Naive B cell (primary cell): ENCODE measurements around the gene MMS19. TPM values are rescaled to one million over a fixed set of nuclear protein-coding genes. Genes with fewer than 3 reads are reported as not detected.
A peak's percentile ranks its signal among the peaks of the same experiment; 100 is the strongest.
"Not testable (repeated sequence)": the region's sequence is repeated elsewhere in the genome, so short reads cannot be mapped to it uniquely, and the experiment has no call there.

ENCODE experiments used
- ATAC-seq, 2 donors: fragments of 150-1000 bp; cut with Tn5 transposase; 2 replicates each; pipeline ENCODE4 v1.10.0; 2021; ENCODE audit warnings: low read depth in 2 of 2, mild to moderate bottlenecking in 2 of 2, moderate library complexity in 2 of 2
- DNase-seq: peaks from one replicate; pipeline ENCODE4 v3.0.0; 2022
- H3K27ac Mint-ChIP-seq, 6 donors: one replicate each; pipeline ENCODE4 v1.8.0; 2020 to 2022; ENCODE audit warnings: mild to moderate bottlenecking in 6 of 6, mixed read lengths in 6 of 6, moderate library complexity in 5 of 6, inconsistent platforms in 2 of 6
- H3K27me3 Mint-ChIP-seq, 3 donors: one replicate each; pipeline ENCODE4 v1.8.0; 2021 to 2022; ENCODE audit warnings: mixed read lengths in 3 of 3, mild to moderate bottlenecking in 1 of 3
- H3K36me3 Mint-ChIP-seq, 2 donors: one replicate each; pipeline ENCODE4 v1.8.0; 2020 to 2022; ENCODE audit warnings: mixed read lengths in 2 of 2, inconsistent platforms in 1 of 2, mild to moderate bottlenecking in 1 of 2
- H3K4me1 Mint-ChIP-seq, 3 donors: one replicate each; pipeline ENCODE4 v1.8.0; 2020 to 2022; ENCODE audit warnings: mixed read lengths in 3 of 3, inconsistent platforms in 1 of 3, mild to moderate bottlenecking in 1 of 3, moderate library complexity in 1 of 3
- H3K4me3 Mint-ChIP-seq, 8 donors: one replicate each; pipeline ENCODE4 v1.8.0; 2020 to 2022; ENCODE audit warnings: mild to moderate bottlenecking in 8 of 8, mixed read lengths in 8 of 8, moderate library complexity in 8 of 8, inconsistent platforms in 2 of 8
- H3K9me3 Mint-ChIP-seq, 7 donors: one replicate each; pipeline ENCODE4 v1.8.0; 2020 to 2022; ENCODE audit warnings: mixed read lengths in 7 of 7, mild to moderate bottlenecking in 5 of 7, inconsistent platforms in 2 of 7, moderate library complexity in 1 of 7
- polyA plus RNA-seq, 6 donors: library from polyadenylated mRNA; unstranded; fragments of 300-500 nt; fragmentation: Illumina TruSeq; gene quantifications; one replicate each; pipeline ENCODE4 v1.2.3, GENCODE V29; 2021; ENCODE audit warnings: low read depth in 6 of 6

MMS19 gene
- polyA plus RNA-seq, 6 donors from 2014 or later: 22.5 to 44.3 (median 26.6) TPM

GRCh38 chr10:97483921-97484320, 14.3 kb downstream of the MMS19 start:
- H3K27ac Mint-ChIP-seq: no peak overlapping the region
- DNase-seq (no peak), ATAC-seq (no peak)
- no peak overlapping the region for H3K4me3 Mint-ChIP-seq
- no peaks in the 10 kb centered on the region for H3K27me3 Mint-ChIP-seq
- H3K4me1 Mint-ChIP-seq: peaks cover 6 to 11% (median 8%) of the 10 kb centered on the region in 3 donors
- peaks cover 0 to 6% of the 10 kb centered on the region in 2 donors for H3K36me3 Mint-ChIP-seq
- H3K9me3 Mint-ChIP-seq: no peaks in the 10 kb centered on the region

DNA sequence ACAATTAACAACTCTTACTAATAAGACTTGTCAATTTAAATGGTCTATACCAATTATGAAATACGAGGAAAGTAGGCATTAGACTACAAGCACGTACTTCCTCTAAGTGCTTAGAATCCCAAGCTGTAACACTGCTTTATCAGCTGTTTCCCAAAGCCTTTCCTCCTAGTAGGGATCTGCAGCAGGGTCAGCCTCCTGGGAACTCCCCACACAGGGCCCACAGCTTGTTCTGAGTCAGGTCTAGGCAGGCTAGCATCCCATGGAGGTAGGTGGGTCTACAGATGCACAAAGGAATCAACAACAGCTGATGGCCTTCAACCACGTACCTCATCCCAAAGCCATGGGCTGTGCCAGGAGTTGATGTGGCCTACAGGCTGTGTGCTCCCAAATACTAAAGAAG, 14.7 kb downstream of the MMS19 start:
- H3K36me3 Mint-ChIP-seq: peaks cover 0 to 6% of the 10 kb centered on the region in 2 donors
- ATAC-seq (no peak), DNase-seq (no peak)
- no peak overlapping the region for H3K4me3 Mint-ChIP-seq
- no peak overlapping the region for H3K27ac Mint-ChIP-seq
- peaks cover 5 to 10% (median 8%) of the 10 kb centered on the region in 3 donors for H3K4me1 Mint-ChIP-seq
- H3K27me3 Mint-ChIP-seq: no peaks in the 10 kb centered on the region
- H3K9me3 Mint-ChIP-seq: no peaks in the 10 kb centered on the region

GRCh38 chr10:97482381-97482780, 15.8 kb downstream of the MMS19 start:
- Mint-ChIP-seq H3K36me3 (peaks cover 2 to 9% of the 10 kb centered on the region in 2 donors), H3K27ac (peak overlapping the region in 1 of 6 donors; percentile 14), H3K9me3 (no peaks in the 10 kb centered on the region), H3K4me1 (peaks cover 5 to 8% (median 8%) of the 10 kb centered on the region in 3 donors), H3K4me3 (no peak overlapping the region), H3K27me3 (no peaks in the 10 kb centered on the region)
- DNase-seq (no peak), ATAC-seq (no peak)

DNA sequence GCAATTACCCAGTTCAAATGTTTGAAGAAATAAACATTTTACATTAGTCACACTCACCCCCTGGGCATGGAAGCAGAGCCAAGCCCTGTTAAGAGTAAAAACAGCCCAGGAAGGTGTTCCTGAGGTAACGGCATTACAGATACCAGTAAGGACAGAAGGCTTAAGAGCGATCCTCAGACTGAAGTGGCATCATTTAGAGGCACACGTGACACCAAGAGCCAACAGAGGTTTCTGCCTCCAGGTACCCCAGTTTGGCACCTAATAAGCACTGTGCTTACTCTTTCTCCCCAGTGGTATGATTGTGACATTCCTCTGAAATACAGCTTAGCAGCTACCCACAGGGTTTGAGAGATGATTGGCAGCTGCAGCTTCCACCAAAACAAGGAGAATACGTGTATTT, 17.2 kb downstream of the MMS19 start:
- peaks cover 15 to 17% of the 10 kb centered on the region in 2 donors for H3K36me3 Mint-ChIP-seq
- no peaks in the 10 kb centered on the region for H3K9me3 Mint-ChIP-seq
- peaks cover 5 to 7% (median 5%) of the 10 kb centered on the region in 3 donors for H3K4me1 Mint-ChIP-seq
- H3K27me3 Mint-ChIP-seq: no peaks in the 10 kb centered on the region
- peak overlapping the region in 2 of 6 donors; percentile 15 to 37 for H3K27ac Mint-ChIP-seq
- ATAC-seq (no peak), DNase-seq (no peak)
- no peak overlapping the region for H3K4me3 Mint-ChIP-seq

DNA sequence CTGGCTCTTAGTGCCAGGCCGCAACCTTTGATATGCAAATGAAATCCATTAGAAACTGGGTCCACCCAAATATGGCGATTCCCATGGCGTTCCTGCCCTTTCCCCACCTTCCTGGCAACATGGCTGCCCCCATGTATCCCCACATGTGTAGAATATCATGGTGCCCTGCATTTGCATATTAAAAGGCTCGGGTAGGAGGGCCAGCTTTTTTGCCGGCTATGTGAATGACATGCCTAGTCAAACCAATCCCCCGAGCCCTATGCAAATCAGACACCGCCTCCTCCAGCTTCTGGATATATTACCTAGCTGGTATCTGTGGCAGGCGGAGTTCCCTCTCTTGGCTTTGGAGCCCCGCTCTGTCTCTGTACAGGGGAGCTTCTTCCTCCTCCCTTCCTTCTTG, 18.3 kb downstream of the MMS19 start:
- Mint-ChIP-seq H3K36me3 (peaks cover 26 to 29% of the 10 kb centered on the region in 2 donors), H3K4me1 (peaks cover 0 to 8% (median 0%) of the 10 kb centered on the region in 3 donors), H3K4me3 (no peak overlapping the region), H3K27me3 (no peaks in the 10 kb centered on the region), H3K9me3 (peaks cover 0 to 3% (median 0%) of the 10 kb centered on the region in 7 donors), H3K27ac (peak overlapping the region in 1 of 6 donors; percentile 67)
- DNase-seq (no peak), ATAC-seq (no peak)

GRCh38 chr10:97479410-97479809, 18.8 kb downstream of the MMS19 start:
- not testable (repeated sequence) for DNase-seq, H3K27me3 Mint-ChIP-seq, ATAC-seq, H3K4me1 Mint-ChIP-seq, H3K9me3 Mint-ChIP-seq, H3K4me3 Mint-ChIP-seq
- Mint-ChIP-seq H3K36me3 (peaks cover 30 to 32% of the 10 kb centered on the region in 2 donors), H3K27ac (peak overlapping the region in 2 of 6 donors; percentile 23 to 55)

- Mint-ChIP-seq H3K27me3 (no peaks in the 10 kb centered on the region), H3K36me3 (peaks cover 30 to 32% of the 10 kb centered on the region in 2 donors), H3K4me1 (peaks cover 0 to 4% (median 0%) of the 10 kb centered on the region in 3 donors), H3K9me3 (peaks cover 0 to 6% (median 0%) of the 10 kb centered on the region in 7 donors), H3K4me3 (no peak overlapping the region), H3K27ac (peak overlapping the region in 1 of 6 donors; percentile 24)
- no peak for DNase-seq
- no peak for ATAC-seq
Observed at GRCh38 chr10:97475936-97476594, 22.2 kb downstream of the MMS19 start.

DNA sequence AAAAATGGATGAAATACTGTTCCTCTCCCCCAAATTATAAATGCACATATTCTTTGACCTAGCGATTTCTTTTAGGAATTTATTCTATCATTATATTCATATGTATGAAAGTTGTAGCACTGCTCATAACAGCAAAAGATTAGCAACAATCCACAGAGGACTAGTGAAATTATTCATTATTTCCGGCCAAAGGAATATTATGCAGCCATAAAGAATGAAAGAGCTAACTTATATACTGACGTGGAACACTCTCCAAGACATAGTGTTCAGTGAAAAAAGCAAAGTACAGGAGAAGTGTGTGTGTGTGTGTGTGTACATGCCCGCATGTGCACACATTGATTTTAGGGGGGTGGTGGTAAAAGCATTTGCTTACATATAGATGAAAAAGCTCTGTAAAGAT, 23.3 kb downstream of the MMS19 start:
- ATAC-seq: no peak
- H3K27ac Mint-ChIP-seq: no peak overlapping the region
- H3K9me3 Mint-ChIP-seq: peaks cover 0 to 6% (median 0%) of the 10 kb centered on the region in 7 donors
- DNase-seq: no peak
- peaks cover 0 to 4% (median 0%) of the 10 kb centered on the region in 3 donors for H3K4me1 Mint-ChIP-seq
- H3K27me3 Mint-ChIP-seq: no peaks in the 10 kb centered on the region
- no peak overlapping the region for H3K4me3 Mint-ChIP-seq
- H3K36me3 Mint-ChIP-seq: peaks cover 25 to 30% of the 10 kb centered on the region in 2 donors

DNA sequence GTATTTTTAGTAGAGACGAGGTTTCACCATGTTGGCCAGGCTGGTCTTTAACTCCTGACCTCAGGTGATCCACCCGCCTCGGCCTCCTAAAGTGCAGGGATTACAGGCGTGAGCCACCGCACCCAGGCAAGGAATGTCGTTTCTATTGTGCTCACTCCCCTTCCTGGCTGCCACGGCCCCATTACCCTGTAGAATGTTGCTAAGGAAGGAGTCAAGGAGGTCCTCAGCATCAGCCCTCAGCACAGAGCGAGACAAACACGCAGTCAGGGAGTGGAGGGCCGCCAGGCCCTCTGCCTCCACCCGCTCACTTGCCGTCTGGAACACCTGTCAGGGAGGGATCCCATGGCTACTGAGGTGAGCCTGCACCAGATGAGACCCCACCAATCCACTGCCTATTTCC, 29.4 kb downstream of the MMS19 start:
- peak overlapping the region in 2 of 6 donors; percentile 15 to 42 for H3K27ac Mint-ChIP-seq
- not testable (repeated sequence) for H3K9me3 Mint-ChIP-seq, H3K4me3 Mint-ChIP-seq, H3K36me3 Mint-ChIP-seq, H3K27me3 Mint-ChIP-seq, DNase-seq, ATAC-seq, H3K4me1 Mint-ChIP-seq

DNA sequence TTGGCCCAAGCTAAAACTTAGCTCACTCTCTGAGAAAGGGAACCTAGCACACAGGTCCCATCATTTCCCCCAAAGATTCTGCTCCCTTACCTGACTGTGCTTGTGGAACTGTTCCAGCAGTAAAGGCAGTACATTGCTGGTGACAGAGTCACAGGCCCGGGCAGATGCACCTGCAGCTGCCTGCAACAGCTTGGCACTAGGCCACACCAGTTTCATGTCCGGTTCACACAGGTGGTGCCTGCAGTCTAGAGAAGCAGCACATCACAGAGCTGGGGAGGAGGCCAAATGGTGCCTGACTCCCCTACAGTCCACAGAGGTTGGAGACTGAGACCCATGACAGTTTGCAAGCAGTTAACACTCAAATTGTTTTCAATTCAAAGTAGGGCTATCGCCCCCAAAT, 30.1 kb downstream of the MMS19 start:
- DNase-seq (no peak), ATAC-seq (no peak)
- peak overlapping the region in 1 of 6 donors; percentile 42 for H3K27ac Mint-ChIP-seq
- H3K4me1 Mint-ChIP-seq: peaks cover 0 to 6% (median 4%) of the 10 kb centered on the region in 3 donors
- H3K4me3 Mint-ChIP-seq: no peak overlapping the region
- H3K9me3 Mint-ChIP-seq: no peaks in the 10 kb centered on the region
- no peaks in the 10 kb centered on the region for H3K27me3 Mint-ChIP-seq
- peaks cover 8 to 11% of the 10 kb centered on the region in 2 donors for H3K36me3 Mint-ChIP-seq

DNA sequence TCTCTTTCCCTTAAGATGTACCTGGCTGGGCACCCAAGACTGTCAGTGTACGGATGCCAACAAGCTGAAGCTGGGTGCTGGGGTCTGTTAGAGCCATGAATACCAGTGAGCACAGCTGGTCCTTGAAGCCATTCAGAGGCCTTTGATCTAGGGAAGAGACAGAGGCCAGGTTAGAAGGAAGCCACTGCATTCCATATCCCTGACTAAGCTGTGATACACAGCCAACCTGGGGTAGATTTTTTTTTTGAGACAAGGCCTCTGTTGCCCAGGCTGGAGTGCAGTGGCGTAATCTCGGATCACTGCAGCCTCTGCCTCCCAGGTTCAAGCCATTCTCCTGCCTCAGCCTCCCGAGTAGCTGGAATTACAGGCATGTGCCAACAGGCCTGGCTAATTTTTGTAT, 31.5 kb downstream of the MMS19 start:
- DNase-seq (no peak), ATAC-seq (no peak)
- Mint-ChIP-seq H3K27me3 (no peaks in the 10 kb centered on the region), H3K4me3 (no peak overlapping the region), H3K27ac (peak overlapping the region in 1 of 6 donors; percentile 17), H3K4me1 (peaks cover 0 to 6% (median 4%) of the 10 kb centered on the region in 3 donors), H3K9me3 (no peaks in the 10 kb centered on the region), H3K36me3 (peaks cover 8 to 11% of the 10 kb centered on the region in 2 donors)

DNA sequence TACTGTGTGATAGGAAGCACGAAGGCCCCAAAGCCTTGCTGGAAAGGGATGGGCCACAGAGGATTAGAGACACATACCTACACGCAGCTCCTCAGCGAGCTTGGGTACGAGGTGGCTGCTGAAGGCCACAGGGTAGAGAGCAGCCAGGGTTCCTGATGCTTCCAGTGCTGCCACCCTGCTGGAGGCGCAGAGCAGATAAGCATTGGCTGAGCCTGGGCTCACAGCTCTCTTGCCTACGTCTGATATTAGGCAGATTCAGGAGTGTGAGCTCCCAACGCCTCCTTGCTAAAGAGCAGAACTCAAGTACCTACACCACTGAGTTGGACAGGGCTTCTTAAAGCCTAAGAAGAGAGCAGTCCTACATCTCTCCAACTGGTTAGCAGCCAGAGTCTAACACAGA, 32.2 kb downstream of the MMS19 start:
- no peak overlapping the region for H3K27ac Mint-ChIP-seq
- ATAC-seq: no peak
- H3K4me3 Mint-ChIP-seq: no peak overlapping the region

GRCh38 chr10:97464226-97464625, 34.0 kb downstream of the MMS19 start:
- Mint-ChIP-seq H3K9me3 (no peaks in the 10 kb centered on the region), H3K27ac (peak overlapping the region in 1 of 6 donors; percentile 41), H3K36me3 (peaks cover 18 to 23% of the 10 kb centered on the region in 2 donors), H3K4me3 (no peak overlapping the region), H3K27me3 (no peaks in the 10 kb centered on the region), H3K4me1 (peaks cover 0 to 6% (median 4%) of the 10 kb centered on the region in 3 donors)
- DNase-seq: no peak
- ATAC-seq: no peak

More for the DNA sequence above, 32.2 kb downstream of the MMS19 start:
- no peak for DNase-seq
- Mint-ChIP-seq H3K9me3 (no peaks in the 10 kb centered on the region), H3K36me3 (peaks cover 8 to 11% of the 10 kb centered on the region in 2 donors), H3K27me3 (no peaks in the 10 kb centered on the region), H3K4me1 (peaks cover 0 to 6% (median 4%) of the 10 kb centered on the region in 3 donors)

- Mint-ChIP-seq H3K36me3 (peaks cover 18 to 30% of the 10 kb centered on the region in 2 donors), H3K4me1 (peaks cover 0 to 6% (median 4%) of the 10 kb centered on the region in 3 donors), H3K4me3 (no peak overlapping the region), H3K27ac (no peak overlapping the region), H3K27me3 (no peaks in the 10 kb centered on the region), H3K9me3 (no peaks in the 10 kb centered on the region)
- ATAC-seq: peak; percentile 40 to 56
- DNase-seq: peak; percentile 23
Observed at GRCh38 chr10:97463363-97464132, 34.7 kb downstream of the MMS19 start.
